DMS 273 (cell line): ENCODE results near the gene OTOGL.
"Not testable (repeated sequence)": the region's sequence is repeated elsewhere in the genome, so short reads cannot be mapped to it uniquely, and the experiment has no call there.

Experiments used
- DNase-seq: peaks from one replicate; lab custom pipeline; 2025; ENCODE audit not compliant: unreplicated experiment; lab: John Stamatoyannopoulos, UW

The OTOGL gene, protein sequence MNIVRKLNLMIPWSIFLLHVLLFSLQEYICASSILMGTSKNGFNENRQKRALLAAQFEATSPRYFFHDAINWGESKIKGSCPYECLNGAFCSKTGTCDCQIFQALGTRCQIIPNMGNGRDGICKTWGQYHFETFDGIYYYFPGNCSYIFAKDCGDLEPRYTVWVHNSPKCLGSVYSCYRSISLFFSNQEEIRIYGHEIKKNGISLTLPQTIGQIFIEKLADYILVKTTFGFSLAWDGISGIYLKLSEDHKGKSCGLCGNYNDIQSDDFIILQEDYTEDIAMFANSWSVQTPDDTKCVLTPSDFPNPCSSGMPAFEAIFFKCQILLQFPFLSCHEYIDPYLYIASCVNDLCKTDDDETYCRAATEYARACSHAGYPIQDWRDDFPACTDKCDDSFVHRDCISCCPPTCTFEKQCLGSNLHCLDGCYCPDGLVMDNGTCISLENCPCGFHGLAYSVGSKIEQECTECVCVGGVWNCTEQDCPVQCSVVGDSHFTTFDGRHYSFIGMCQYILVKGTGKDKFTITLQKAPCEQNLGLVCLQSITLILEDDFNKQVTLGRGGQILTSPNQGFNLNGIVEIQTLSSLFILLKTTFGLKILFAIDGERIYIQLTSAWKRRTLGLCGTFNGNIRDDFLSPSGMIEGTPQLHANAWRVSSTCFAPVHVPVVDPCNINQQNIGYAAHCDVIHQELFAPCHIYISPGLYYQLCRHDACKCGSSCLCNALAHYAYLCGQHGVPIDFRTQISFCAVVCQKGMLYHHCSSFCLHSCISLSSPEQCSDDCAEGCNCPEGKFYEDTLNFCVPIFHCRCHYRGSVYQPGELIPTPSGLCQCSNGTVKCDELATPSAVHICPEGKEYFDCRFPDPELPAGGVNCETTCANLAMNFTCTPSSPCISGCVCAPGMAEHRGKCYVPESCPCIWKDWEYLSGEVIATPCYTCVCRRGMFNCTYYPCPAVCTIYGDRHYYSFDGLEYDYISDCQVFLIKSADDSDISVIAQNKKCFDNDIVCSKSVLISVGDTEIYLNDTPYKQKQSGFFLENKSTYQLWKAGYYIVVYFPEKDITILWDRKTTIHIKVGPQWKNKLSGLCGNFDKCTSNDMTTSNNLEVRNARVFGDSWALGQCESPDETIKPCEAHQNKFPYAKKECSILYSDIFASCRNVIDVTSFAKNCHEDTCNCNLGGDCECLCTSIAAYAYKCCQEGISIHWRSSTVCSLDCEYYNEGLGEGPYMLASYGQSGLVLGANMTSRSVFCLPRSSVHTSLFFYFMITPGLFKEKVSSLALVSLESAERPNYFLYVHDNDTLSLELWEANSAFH (N-terminal part only)

DNA sequence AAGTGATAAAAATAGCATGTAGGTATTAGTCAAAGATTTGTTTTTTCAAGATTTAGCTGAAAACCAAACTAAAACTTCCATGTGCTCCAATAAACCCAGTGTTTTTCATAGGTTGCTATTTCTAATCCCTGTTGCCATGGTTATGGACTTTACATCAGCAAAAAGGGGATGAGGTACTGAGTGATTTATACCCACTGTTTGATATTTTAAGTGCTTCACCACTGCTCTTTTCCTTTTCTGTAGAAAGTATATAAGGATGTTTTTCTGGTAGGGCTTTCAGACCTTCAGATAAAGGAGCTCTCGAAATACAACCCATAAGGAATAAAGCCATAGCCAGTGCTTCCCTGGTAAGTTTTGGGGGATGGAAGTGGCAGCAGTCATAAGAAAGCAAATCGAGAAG is at the start of gene OTOGL:
TSS of gene OTOGL (plus strand) at position 279 of the 400 bp plus-strand sequence. CDS start 109,895 bp downstream, outside the sequence.
- no peak for DNase-seq

DNA sequence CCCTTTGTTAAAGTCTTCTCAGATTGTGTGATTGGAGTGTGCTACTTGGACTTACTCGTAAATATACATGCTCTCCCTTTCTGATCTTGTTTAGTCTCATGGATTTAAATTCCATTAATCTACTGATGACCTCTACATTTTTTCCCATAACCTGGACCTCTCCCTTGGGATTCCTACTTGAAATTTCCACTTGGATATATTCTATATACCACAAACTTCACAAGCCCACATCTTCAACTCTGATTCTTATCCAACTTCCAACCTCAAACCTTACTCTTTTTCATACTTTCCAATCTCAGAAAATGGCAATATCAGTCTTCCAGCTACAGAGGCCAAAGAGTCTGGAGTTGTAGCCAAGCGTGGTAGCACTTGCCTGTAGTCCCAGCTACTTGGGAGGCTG is 49.1 kb upstream of the OTOGL start:
- DNase-seq: no peak

DNA sequence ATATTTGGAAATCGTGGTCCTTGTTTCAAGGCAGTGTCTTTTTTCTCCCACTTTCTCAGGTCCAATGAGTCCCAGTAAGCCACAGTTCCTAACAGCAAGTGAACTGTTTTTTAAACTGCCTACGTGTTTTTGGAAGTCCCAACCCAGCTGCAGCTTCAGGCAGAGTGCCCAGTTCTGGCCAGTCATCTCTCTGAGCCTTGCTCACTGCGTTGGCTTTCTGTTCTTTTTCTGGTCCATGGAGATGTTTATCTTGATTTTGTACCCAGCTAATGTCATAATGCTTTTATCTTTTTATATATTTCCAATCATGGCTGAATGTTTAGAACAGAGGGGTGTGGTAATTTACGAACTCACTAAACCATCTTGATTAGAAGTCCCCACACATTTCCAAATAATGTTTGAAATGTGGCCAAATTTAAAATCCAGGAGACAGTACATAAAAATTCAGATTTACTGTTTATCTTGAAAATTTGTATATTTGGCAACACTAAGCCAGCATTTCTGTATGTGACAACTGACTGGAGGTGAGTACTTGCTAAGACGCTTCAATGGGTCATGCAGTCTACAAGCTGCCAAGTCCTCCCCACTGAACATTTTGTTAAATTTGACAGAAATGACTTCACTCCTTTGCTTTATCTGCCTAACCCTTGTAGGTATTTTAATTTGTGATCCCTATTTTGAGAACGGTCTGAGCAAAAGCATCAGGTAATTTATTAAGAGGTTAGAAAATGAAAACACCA is 46.1 kb upstream of the OTOGL start:
- peak; percentile 5 for DNase-seq

DNA sequence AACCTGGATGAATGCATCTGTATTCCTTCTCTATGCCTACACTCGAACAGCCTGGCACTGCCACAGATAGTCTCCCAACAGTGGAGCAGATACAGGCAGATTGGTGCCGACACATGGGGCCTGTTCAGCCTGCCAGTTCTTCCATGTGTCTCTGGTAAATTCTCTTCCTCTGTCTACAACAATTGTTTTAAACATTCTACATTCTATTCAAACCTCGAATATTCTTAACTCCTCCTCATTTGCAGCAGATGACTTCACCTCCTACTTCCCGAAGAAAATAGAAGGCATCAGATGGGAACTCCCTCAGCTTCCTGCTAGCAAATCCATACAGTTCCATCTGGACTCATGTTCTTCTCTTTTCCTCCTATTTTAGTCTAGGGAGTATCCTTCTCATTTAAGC is 43.1 kb upstream of the OTOGL start:
- DNase-seq: no peak

DNA sequence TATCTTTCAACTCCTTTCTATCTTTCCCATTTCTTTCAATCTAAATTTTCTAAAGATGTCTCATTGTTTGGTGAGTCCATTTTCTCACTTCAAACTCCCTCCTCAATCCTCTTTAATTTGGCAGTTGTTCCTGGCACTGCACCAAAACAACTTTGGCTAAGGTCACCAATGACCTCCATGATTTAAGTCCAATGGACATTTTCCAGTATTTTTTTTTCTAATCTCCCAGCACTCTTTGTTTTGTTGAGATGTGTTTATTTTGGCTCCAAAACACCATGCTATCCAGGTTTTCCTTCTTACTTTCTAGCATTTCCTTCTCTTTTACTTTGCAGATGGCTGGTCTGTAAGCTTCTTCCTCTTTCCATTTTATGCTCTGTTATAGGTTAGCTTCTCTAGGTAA is 42.5 kb upstream of the OTOGL start:
- DNase-seq: no peak

DNA sequence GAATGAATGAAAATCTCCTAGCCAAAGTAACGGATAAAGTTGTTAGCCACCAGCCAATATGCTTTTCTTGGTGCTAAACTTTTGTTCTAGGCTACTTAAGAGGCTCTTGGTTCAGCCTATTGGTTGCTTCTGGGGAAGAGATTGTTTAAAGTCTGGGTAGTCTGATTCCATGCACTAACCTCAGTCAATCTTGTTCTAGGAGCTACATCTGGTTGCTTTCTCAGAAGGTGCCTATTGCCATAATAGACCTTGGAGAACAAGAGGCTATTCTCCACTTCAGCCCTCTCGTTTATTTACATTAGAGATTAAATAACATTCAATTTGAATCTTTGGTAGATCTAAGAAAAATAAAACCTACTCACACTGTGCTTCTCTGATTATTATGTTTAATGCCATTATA is 40.8 kb upstream of the OTOGL start:
- DNase-seq: no peak

DNA sequence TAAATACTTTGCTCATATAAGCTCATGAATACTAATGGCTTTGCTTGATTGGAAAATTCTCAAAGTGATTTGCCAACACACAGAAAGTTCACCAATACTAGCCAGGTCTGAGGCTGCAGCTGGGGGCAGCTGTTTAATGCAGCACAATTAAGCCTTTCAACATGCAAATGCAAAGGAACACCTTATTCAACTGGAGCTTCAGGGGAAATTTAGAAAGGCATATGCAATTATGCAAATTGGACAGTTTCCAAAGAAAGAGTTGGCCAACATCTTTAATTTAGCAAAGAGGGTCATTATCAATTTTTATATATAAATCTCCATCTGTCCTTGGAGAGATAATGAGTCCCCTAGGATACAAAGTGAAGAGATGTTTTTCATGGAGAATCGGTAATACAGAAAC is 40.2 kb upstream of the OTOGL start:
- DNase-seq: peak; percentile 22

DNA sequence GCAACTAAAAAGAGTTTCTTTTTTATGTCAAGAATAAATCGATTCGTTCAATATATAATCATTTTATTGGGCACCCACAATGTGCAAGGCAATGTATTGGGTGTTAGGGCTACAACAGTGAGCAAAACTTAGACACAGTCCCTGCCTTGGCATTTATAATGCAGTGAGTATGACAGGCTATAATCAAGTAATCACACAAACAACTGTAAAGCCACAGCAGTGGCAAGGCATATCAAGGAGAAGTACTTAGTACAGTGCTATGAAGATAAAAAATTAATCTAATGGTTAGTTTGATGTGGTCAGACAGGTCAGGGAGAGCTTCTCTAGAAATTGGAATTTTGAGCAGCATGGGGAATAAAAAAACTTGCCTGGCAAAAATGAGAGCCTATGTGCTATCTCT is 39.5 kb upstream of the OTOGL start:
- DNase-seq: no peak

DNA sequence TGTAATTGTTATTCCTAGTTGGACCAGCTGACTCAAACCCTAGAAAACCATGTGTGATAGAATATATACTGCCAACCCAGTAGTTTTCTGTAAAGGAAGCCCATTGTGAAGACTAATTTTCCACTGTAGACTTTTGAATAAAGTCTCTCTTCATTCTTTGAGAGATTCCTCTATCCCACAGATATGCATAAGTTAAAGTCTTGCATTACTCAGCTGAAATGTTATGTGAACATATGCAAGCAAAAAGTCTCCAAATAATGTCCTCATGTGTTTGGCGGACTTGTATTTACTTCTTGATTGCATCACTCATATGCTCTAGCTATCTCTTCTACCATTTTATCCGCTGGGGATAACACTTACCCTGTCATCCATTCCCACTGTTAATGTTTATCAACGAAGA is 35.1 kb upstream of the OTOGL start:
- DNase-seq: no peak

DNA sequence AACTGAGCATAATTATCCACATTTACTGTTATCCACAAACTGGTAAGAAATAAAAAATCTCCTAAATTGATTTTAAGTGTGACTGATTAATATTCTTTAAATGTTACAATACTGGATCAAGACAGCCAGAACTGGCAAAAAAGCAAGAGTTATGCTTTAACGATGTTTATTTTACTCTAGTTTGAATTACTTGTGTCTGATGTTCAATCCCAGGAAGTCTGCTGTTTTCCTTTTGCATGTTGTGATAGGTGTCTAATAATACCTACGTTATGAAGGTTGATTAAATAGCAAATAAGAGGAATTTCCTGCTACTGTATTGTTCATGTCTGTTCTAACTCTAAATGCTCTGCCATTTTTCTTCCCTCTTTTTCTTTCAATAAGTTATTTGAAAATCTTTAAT is 34.4 kb upstream of the OTOGL start:
- no peak for DNase-seq

DNA sequence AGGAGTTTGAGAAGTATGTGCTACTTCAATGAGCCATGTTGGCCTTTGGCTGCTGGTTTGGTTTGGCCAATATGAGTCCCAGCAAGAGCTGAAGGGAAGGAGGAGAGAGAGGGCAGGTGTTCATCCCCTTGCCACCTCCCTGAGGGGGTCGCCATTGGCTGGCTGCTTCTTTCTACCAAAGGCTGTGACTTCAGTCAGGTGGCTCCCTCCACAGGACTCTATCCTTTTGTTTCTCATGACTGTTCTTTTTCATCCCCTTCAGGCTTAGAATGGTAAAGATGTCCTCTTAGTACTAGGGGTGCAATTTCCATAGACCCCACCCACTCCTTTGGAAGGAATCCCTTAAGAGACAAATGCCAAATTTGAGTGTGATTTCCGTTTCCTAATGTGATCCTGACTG is 31.2 kb upstream of the OTOGL start:
- DNase-seq: no peak

DNA sequence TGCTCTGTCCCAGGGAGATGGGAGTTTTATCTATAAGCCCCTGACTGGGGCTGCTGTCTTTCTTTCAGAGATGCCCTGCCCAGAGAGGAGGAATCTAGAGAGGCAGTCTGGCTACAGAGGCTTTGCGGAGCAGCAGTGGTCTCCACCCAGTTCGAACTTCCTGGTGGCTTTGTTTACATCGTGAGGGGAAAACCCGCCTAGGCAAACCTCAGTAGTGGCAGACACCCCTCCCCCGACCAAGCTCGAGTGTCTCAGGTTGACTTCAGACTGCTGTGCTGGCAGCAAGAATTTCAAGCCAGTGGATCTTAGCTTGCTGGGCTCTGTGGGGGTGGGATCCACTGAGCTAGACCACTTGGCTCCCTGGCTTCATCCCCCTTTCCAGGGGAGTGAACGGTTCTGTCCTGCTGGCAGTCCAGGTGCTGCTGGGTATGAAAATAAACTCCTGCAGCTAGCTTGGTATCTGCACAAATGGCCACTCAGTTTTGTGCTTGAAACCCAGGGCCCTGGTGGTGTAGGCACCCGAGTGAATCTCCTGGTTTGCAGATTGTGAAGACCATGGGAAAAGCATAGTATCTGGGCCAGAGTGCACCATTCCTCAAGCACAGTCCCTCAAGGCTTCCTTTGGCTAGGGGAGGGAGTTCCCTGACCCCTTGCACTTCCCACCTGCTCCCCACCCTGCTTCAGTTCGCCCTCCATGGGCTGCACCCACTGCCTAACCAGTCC is 15.3 kb upstream of the OTOGL start:
- DNase-seq: not testable (repeated sequence)

DNA sequence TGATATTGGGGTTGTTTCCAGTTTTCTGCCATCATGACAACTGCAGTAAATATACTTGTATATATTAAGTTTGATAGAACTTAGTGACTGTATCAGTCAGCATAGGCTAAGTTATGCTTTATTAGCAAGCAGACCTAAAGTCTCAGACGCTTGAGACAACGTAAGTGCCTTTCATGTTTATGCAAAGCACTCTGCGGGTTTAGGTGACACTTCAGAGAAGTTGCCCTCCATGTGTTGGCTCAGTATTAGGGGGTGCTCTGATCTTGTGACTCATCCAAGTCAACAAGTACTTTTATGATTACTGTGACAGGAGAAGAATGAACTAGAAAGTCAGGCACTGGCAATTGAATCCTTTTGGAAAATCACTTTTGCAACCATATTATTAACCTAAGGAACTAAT is 13.3 kb upstream of the OTOGL start:
- DNase-seq: no peak

DNA sequence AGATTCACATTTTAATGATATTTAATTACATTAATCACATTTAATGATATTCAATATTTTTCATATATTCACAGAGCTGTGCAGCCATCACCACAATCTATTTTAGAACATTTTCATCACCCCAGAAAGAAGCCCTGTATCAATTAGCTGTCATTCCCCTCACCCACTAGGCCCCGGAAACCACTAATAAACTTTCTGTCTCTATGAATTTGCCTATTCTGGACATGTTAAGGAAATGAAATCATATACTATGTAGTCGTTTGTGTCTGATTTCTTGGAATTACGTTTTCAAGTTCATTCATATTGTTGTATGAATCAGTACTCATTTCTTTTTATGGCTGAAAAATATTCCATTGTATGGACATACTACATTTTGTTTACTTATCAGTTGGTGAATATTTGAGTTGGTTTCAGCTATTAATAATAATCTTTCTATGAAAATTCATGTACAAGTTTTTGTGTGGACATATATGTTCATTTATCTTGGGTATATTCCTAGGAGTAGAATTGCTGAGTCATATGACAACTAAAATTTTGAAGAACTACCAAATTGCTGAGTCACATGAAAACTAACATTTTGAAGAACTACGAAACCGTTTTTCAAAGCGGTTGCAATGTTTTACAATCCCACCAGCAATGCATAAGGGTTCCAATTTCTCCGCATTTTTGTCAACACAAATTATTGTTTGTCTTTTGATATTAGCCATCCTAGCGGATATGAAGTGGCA is 11.7 kb upstream of the OTOGL start:
- no peak for DNase-seq

DNA sequence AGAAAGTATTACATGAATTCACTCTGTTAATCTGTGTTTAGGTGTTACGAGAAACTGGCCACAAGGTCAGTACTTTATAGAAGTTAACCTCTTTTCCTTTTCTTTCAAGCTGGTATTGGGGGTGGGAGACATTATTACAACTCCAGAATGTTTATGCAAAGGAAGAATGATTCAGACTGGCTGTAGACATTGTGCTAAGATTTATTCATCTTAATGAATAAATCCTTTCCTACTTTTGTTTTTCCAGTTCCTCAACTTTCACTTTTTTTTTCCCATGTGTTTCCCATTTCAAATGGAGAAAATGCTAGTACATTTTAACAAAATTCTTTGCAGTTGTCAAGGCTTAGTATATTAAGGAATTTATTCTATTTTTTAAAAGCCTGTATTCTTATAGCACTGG is 1.3 kb downstream of the OTOGL start:
- no peak for DNase-seq

DNA sequence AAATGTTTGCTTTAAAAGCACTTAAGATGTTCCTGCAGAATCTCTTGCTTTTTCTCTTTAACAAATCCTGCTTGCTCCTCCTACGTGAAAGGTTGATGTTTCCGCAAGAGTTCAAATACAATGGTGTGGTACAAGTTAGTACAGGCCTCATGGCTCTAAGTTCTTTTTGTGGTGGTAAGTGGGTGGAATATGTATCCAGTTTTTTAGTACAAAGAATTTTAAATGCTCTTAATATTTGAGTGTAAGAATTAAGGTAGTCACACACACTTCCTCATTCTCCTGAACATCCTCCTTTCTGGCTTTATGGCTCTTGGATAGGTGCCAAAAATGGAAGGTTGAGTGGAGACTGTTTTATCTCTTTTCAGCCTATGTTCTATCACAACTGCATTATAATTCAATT is 1.8 kb downstream of the OTOGL start:
- DNase-seq: peak; percentile 1

DNA sequence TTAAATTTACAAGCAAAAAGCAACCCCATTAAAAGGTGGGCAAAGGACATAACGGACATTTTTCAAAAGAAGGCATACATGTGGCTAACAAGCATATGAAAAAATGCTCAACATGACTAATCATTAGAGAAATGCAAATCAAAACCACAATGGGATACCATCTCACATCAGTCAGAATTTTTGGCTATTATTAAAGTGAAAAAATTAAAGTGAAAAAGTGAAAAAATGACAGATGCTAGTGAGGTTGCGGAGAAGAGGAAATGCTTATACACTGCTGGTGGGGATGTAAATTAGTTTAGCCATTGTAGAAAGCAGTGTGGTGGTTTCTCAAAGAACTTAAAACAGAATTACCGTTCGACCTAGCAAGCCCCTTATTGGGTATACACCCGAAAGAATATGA is 7.9 kb downstream of the OTOGL start:
- DNase-seq: no peak

DNA sequence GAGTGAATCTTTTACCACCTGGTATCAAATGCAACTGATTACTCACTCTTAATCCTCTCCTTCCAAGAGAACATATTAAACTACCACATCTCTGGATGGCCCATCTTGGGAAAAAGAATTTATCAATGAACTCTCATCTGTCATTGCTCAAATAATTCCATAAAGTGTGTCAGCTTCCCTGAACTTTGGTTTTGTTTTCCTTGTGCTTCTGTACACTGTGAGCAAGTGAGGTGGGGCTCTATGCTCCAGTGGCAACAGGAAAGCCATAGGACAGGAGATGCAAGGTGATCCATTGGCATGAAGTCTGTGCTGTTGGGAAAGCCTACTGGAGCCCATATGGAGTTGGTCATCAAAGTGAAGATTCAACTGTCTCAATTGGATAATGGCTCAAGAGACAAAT is 17.4 kb downstream of the OTOGL start:
- DNase-seq: no peak

DNA sequence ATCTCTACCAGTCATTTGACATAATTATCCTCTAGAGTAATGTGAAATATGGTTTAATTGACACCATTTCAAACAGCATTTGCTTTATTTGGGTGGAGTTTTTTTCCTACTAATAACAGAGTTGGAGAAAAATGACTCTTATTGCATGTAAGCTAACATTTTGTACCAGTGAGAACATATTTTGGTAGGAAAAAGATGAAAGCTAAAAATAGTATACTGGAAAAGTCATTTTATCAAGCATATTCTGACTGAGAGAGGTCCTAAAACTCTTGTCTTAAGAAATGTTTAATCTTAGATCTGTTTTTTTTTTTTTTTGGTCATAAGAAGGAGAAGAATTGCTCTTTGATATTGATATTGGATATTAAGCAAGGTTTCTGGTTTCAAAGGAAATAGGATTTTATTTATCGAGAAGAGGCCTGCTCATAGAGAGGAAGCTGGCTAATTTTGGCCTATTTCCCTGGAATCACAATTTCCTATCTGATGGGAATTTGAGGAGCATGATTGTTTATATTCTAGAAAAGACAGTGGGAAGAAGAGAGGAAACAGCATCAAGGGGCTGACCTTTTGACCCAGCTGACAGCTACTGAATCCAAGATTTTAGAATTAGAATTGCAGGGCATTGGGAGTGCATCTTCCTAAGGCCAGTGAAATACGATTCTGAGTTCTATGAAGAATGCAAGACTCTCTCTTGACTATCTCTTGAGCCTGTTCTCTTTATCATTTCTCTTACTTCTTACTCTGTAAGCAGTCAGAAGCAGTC is 19.4 kb downstream of the OTOGL start:
- no peak for DNase-seq
